DMS 273 (cell line): ENCODE results near the gene ESF1.
"Not testable (repeated sequence)": the region's sequence is repeated elsewhere in the genome, so short reads cannot be mapped to it uniquely, and the experiment has no call there.

Experiments used
- DNase-seq: peaks from one replicate; lab custom pipeline; 2025; ENCODE audit not compliant: unreplicated experiment; lab: John Stamatoyannopoulos, UW

The ESF1 gene

DNA sequence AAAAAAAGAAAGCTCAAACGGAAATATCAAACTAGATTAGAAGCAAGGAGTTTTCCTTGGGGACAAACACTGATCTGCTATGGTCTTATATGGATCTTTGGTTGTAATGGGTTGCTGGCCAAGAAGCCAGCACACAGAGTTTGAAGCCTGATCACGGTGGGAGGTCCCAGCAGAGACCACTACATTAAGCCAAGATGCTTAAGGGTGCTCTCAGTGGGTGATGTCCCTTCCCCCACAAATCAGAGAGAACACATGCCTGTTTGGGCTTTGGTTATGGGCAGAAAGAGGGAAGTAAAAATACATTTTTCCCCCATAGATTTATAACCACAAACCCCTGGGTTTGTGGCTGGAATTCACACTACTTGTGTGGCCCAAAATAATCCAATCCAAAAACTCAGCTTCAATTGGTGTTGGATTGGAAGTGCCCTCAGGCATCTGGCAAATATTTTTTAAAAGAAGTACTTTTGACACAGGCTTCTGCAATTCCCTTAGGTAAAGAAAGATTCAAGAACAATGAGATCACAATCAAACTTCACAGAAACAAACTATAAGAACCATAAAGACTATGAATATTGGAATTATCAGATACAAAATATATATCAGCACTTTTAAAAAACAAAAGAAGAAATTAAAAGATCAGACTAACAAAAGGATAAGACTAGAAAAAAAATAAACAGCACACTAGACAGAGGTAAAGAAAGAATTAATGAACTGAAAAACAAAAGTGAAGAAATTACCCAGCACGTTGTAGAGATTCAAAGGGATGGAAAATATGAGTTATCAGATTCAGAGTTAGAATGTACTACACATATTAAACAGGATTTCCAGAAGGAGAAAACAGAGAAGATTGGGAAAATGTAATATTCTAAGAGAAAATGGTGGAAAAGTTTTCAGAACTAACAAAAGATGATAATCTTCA, 44.7 kb downstream of the ESF1 start:
- DNase-seq = no peak

- DNase-seq = not testable (repeated sequence)
Measured at GRCh38 chr20:13738187-13738586, 46.5 kb downstream of the ESF1 start.

DNA sequence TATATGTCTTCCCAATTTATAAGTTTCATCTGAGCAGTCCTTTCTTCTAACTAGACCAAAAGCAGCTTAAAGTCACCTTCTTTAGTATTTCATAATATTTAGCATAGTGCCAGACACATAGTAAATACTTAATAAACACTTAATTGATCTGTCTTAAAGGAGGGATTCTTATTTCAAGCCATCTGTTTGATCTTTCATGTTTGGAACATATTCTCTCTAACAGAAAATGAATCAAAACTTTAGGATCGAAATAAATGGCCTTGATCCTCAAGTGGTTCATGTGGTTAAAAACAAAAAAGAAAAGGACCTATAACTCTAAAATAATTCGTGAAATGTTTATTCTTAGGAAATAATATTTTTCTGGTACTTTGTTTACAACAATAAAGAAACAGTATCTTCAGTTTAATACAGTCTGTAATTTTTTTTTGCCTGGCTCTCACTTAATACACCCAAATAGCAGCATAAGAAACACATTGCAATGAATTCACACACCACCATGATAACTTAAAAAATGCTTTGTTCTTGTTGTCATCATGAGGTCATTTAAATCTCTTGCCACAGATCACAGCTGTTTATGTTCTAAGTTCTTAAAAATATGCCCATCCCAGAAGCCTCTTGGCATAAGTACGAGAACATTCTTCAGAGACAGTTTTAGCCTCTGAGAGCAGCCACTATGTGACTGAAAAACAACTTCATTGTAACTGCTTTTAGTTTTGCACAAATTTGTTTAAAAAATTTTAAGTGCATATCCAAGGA, 48.1 kb downstream of the ESF1 start:
- no peak for DNase-seq

GRCh38 chr20:13735826-13736225, 48.9 kb downstream of the ESF1 start:
- no peak for DNase-seq

- peak; percentile 9 for DNase-seq
Measured at GRCh38 chr20:13723011-13723410, 61.7 kb downstream of the ESF1 start.

GRCh38 chr20:13718171-13718570, 66.5 kb downstream of the ESF1 start:
- no peak for DNase-seq

DNA sequence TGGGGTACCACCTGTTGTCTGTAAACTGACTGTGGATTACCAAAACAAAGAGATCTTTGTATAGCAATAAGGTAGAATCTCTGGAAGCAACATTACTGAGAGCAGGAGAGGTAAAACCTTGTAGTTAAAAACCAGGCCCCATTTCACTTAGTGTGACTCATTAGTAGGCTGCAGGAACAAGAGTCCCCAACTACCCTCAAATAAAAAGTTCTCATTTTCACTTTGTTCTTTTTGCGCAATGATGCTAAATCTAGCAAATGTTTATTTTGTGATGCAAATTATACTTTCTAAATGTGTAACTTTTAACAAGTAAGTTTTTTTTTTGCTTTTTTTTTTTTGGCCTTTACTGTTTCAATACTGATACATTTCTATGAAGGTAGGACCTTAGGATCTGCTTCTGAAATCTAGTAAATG, 67.1 kb downstream of the ESF1 start:
- DNase-seq = no peak

GRCh38 chr20:13715171-13715570, 69.5 kb downstream of the ESF1 start:
- no peak for DNase-seq

- DNase-seq = no peak
Measured at GRCh38 chr20:13708234-13708633, 76.5 kb downstream of the ESF1 start.

DNA sequence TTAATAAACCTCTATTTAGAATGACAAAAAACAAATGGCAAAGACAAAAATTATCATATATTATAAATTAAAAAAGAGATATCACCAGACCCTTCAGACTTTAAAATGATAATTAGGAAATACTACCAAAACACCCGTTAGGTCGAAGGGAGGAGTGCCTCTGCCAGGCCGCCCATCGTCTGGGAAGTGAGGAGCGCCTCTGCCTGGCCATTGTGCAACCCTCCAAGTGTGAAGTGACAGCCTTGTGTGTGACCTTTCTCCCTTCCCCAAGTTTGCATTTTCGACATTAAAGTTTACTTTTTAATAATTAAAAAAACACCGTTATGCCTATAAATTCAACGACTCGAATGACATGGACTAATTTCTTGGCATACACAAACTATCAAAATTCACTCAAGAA, 81.5 kb downstream of the ESF1 start:
- DNase-seq = no peak

- no peak for DNase-seq
Measured at GRCh38 chr20:13701486-13701885, 83.2 kb downstream of the ESF1 start.

DNA sequence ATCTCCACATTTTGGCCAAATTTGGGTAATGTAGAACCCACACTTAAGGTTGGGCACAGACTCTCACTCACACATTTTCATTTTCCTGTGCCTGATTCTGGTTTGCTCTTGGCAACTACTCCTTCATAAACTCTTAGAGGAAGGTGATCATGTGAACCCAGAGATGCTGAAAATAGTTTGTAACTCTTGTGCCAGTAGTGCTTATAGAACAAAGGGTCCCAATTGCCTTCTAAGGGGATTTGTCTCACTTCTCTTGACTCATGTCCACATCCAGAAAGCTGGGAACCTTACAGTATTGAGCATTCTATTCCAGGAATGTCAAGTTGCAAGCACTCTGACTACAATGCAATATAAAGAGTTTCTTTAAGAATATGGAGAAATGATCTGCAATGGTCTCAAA, 84.0 kb downstream of the ESF1 start:
- DNase-seq = no peak

- DNase-seq = no peak
Measured at GRCh38 chr20:13694420-13695150, 90.1 kb downstream of the ESF1 start.

- no peak for DNase-seq
Measured at GRCh38 chr20:13692802-13693736, 91.7 kb downstream of the ESF1 start.

DNA sequence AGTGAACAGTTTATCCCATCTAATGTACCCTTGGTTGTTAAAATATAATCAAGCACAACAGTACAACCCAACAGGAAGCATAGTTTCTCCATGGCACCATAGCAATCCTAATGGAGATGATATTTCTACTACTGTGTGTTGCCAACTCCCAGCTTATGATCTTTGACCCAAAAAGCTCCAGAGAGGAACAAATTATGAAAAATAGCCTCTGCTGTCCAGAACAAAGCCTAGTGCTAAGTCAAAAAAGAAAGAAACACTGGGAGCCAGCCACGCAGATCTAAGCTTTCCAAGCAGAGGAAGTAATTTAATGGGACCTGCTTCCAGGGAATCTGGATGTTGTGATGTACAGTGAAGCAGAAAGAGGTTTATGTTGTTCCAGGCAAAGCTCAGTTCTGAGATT, 93.8 kb downstream of the ESF1 start:
- no peak for DNase-seq

DNA sequence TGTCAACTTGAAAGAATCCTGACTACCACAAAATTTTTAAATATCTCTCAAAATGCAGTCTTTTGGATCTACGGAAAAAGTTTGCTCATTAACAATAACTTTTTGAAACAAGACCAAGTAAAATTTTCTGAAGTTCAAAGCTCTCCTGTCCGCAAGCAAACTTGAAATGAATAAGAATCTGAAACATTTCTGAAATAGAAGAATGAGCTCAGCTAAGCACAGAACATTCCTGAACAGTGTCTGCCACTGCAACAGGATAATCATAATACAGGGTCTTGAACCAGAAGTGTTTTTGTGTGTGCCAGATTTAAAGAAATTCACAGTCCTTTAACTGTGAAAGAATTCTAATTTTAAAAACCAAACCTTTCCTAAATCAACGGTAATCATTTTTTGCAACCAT, 96.9 kb downstream of the ESF1 start:
- no peak for DNase-seq

DNA sequence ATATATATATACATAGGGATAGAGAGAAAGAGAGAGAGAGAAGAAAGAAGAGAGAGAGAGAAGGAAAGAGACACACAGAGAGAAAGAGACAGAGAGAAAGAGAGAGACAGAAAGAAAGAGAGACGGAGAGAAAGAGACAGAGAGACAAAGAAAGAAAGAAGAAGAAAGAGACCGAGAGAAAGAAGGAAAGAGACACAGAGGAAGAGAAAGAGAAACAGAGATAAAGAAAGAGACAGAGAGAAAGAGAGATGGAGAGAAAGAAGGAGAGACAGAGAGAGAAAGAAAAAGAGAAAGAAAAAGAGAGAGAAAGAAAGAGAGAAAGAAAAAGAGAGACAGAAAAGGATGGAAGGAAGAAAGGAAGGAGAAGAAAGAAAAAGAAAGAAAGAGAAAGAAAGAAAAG, 99.1 kb downstream of the ESF1 start:
- DNase-seq = no peak

DNA sequence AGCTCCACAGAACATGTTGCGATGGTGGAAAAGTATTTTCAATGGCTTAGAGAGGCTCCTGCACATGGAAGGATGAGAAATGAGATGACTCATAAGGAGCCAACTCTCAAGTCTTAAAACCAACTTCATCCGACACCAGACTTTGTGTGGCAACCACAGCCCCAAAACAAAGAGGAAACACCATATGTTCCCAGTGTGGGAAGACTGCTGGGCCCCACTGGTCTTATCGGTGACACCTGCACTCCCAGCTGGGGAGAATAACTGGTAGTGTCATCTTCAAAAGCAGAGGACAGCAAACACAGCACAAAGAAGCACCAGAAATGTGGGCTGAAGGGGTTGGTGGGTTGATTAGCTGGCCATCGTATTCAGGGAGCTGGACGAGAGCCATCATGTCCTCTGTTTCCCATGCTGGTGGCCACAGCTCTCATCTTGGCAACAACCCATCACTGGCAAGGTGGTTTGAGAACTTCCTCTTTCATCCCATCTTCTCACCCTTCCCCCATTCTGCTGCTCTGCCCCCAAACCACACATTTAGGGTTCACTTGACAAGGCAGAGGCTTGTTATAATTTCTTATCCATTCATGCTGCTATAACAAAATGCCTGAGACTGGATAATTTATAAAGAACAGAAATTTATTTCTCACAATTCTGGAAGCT, 100.0 kb downstream of the ESF1 start:
- peak; percentile 80 for DNase-seq

GRCh38 chr20:13683833-13684232, 100.9 kb downstream of the ESF1 start:
- no peak for DNase-seq
